Measurements from ENCODE around the gene TRIM26. TPM values are rescaled to one million over a fixed set of nuclear protein-coding genes. Genes with fewer than 3 reads are reported as not detected.

Gene TRIM26
- total RNA-seq, 2 experiments from 2014 or later = 64.3 to 65.1 TPM

DNA sequence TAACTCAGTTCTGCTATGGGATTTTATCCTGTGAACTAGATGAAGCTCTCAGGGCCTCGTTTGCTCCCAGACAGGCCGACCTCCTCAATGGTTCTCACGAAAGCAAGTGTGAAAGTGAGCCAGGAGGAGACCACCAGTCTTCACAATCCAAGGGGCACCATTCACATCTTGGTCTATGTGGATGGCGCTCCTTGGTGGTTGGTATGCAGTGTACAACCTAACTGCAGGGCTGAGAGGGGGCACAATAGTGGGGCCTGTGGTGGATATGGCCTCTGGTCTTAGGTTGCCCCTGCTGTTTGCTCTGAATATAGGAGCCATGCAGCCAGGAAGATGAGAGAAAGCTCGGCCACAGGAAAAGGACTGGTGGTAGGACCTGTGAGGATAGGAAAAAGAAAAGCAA is 24.7 kb downstream of the TRIM26 start:
- no peak overlapping the region for H3K4me3 Mint-ChIP-seq
- no peak overlapping the region for H3K27ac Mint-ChIP-seq
- ChIA-PET POLR2A (no interaction called here), CTCF (no interaction called here)
- no peaks in the 10 kb centered on the region for H3K9me3 Mint-ChIP-seq
- H3K36me3 Mint-ChIP-seq = peaks cover 53% of the 10 kb centered on the region
- H3K27me3 Mint-ChIP-seq = no peaks in the 10 kb centered on the region
- DNase-seq = no peak
- intact Hi-C loops (cut with micrococcal nuclease) = no loop called here
- no peaks in the 10 kb centered on the region for H3K4me1 Mint-ChIP-seq (ENCODE audit: low read depth)

GRCh38 chr6:30185846-30186484 is 27.2 kb downstream of the TRIM26 start:
- Mint-ChIP-seq H3K27ac (no peak overlapping the region), H3K4me1 (ENCODE audit: low read depth) (no peaks in the 10 kb centered on the region), H3K36me3 (peaks cover 43% of the 10 kb centered on the region)

GRCh38 chr6:30184417-30185031 is 28.7 kb downstream of the TRIM26 start:
- no peak for DNase-seq
- no peak overlapping the region for H3K27ac Mint-ChIP-seq
- intact Hi-C loops (cut with micrococcal nuclease) = no loop called here
- H3K4me3 Mint-ChIP-seq = no peak overlapping the region
- ChIA-PET POLR2A (no interaction called here), CTCF (no interaction called here)
- H3K9me3 Mint-ChIP-seq = peaks cover 7% of the 10 kb centered on the region
- peaks cover 33% of the 10 kb centered on the region for H3K36me3 Mint-ChIP-seq
- no peaks in the 10 kb centered on the region for H3K4me1 Mint-ChIP-seq (ENCODE audit: low read depth)
- peaks cover 3% of the 10 kb centered on the region for H3K27me3 Mint-ChIP-seq

More at GRCh38 chr6:30185846-30186484, 27.2 kb downstream of the TRIM26 start:
- DNase-seq = no peak
- POLR2A ChIA-PET = no interaction called here
- CTCF ChIA-PET = no interaction called here
- H3K4me3 Mint-ChIP-seq = no peak overlapping the region
- intact Hi-C loops (cut with micrococcal nuclease) = no loop called here
- no peaks in the 10 kb centered on the region for H3K9me3 Mint-ChIP-seq
- H3K27me3 Mint-ChIP-seq = no peaks in the 10 kb centered on the region

GRCh38 chr6:30180145-30180544 is 33.1 kb downstream of the TRIM26 start:
- POLR2A ChIA-PET = no interaction called here
- H3K36me3 Mint-ChIP-seq = peaks cover 11% of the 10 kb centered on the region
- H3K27me3 Mint-ChIP-seq = peaks cover 26% of the 10 kb centered on the region
- H3K9me3 Mint-ChIP-seq = peaks cover 9% of the 10 kb centered on the region
- H3K27ac Mint-ChIP-seq = no peak overlapping the region
- no peak for DNase-seq
- H3K4me1 Mint-ChIP-seq (ENCODE audit: low read depth) = peaks cover 3% of the 10 kb centered on the region
- CTCF ChIA-PET = interaction anchor here (1.3 to 1.6 kb wide), 3 partner anchors 9 to 78 kb away, joined by 3 to 4 read pairs (median 3); no protein-coding TSS in a partner anchor
- intact Hi-C loops (cut with micrococcal nuclease) = no loop called here
- no peak overlapping the region for H3K4me3 Mint-ChIP-seq

GRCh38 chr6:30178837-30179236 is 34.4 kb downstream of the TRIM26 start:
- peaks cover 3% of the 10 kb centered on the region for H3K4me1 Mint-ChIP-seq (ENCODE audit: low read depth)
- CTCF ChIA-PET = interaction anchor here (1.5 kb wide), 1 partner anchor 77 kb away, joined by 3 read pairs; no protein-coding TSS in a partner anchor
- POLR2A ChIA-PET = no interaction called here
- no peak overlapping the region for H3K27ac Mint-ChIP-seq
- intact Hi-C loops (cut with micrococcal nuclease) = no loop called here
- no peak for DNase-seq
- H3K27me3 Mint-ChIP-seq = peaks cover 32% of the 10 kb centered on the region
- peaks cover 9% of the 10 kb centered on the region for H3K9me3 Mint-ChIP-seq
- H3K36me3 Mint-ChIP-seq = peaks cover 5% of the 10 kb centered on the region
- no peak overlapping the region for H3K4me3 Mint-ChIP-seq

- DNase-seq = no peak
- ChIA-PET CTCF (interaction anchor here (1.6 kb wide), 1 partner anchor 72 kb away, joined by 3 read pairs; no protein-coding TSS in a partner anchor), POLR2A (no interaction called here)
- peaks cover 8% of the 10 kb centered on the region for H3K9me3 Mint-ChIP-seq
- H3K27me3 Mint-ChIP-seq = peaks cover 52% of the 10 kb centered on the region
- intact Hi-C loops (cut with micrococcal nuclease) = no loop called here
- peaks cover 9% of the 10 kb centered on the region for H3K4me1 Mint-ChIP-seq (ENCODE audit: low read depth)
- H3K4me3 Mint-ChIP-seq = no peak overlapping the region
- H3K36me3 Mint-ChIP-seq = peaks cover 5% of the 10 kb centered on the region
- H3K27ac Mint-ChIP-seq = no peak overlapping the region
Observed at GRCh38 chr6:30175765-30176164, 37.4 kb downstream of the TRIM26 start.

GRCh38 chr6:30172681-30173080 is 40.5 kb downstream of the TRIM26 start:
- intact Hi-C loops (cut with micrococcal nuclease) = no loop called here
- H3K4me1 Mint-ChIP-seq (ENCODE audit: low read depth) = peaks cover 16% of the 10 kb centered on the region
- ChIA-PET CTCF (no interaction called here), POLR2A (interaction anchor here (0.6 kb wide), 1 partner anchor 27 kb away, joined by 3 read pairs; no protein-coding TSS in a partner anchor)
- H3K36me3 Mint-ChIP-seq = no peaks in the 10 kb centered on the region
- no peak overlapping the region for H3K27ac Mint-ChIP-seq
- H3K4me3 Mint-ChIP-seq = no peak overlapping the region
- DNase-seq = no peak
- no peaks in the 10 kb centered on the region for H3K9me3 Mint-ChIP-seq
- peaks cover 49% of the 10 kb centered on the region for H3K27me3 Mint-ChIP-seq

DNA sequence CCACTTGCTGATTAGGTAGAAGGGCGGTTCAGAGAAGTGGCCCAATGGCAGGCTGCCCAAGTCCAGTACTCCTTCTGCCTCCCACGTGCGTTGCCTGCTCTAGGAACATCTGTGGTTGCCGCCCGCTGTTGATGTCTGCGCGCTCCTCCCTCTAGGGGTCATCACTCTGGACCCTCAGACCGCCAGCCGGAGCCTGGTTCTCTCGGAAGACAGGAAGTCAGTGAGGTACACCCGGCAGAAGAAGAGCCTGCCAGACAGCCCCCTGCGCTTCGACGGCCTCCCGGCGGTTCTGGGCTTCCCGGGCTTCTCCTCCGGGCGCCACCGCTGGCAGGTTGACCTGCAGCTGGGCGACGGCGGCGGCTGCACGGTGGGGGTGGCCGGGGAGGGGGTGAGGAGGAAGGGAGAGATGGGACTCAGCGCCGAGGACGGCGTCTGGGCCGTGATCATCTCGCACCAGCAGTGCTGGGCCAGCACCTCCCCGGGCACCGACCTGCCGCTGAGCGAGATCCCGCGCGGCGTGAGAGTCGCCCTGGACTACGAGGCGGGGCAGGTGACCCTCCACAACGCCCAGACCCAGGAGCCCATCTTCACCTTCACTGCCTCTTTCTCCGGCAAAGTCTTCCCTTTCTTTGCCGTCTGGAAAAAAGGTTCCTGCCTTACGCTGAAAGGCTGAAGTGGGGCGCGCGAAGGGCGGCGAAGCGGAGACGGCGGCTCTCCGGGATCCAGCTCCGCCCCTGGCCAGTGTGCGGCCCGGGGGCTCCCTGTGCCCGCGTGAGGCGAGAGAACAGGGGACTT is 41.3 kb downstream of the TRIM26 start:
- Mint-ChIP-seq H3K4me1 (ENCODE audit: low read depth) (peaks cover 23% of the 10 kb centered on the region), H3K27me3 (peaks cover 47% of the 10 kb centered on the region)

GRCh38 chr6:30169658-30170614 is 43.3 kb downstream of the TRIM26 start:
- no peaks in the 10 kb centered on the region for H3K36me3 Mint-ChIP-seq
- POLR2A ChIA-PET = no interaction called here
- no peaks in the 10 kb centered on the region for H3K9me3 Mint-ChIP-seq
- DNase-seq = no peak
- peaks cover 35% of the 10 kb centered on the region for H3K27me3 Mint-ChIP-seq
- H3K27ac Mint-ChIP-seq = no peak overlapping the region
- CTCF ChIA-PET = interaction anchor here (0.6 to 1.9 kb wide), 8 partner anchors 15 to 693 kb away, joined by 3 to 16 read pairs (median 4); no protein-coding TSS in a partner anchor
- no peak overlapping the region for H3K4me3 Mint-ChIP-seq
- intact Hi-C loops (cut with micrococcal nuclease) = loop anchor here (1.0 to 2.0 kb wide), 2 partner anchors 39 to 67 kb away; no protein-coding TSS in a partner anchor
- H3K4me1 Mint-ChIP-seq (ENCODE audit: low read depth) = peaks cover 26% of the 10 kb centered on the region

More for the DNA sequence above, 41.3 kb downstream of the TRIM26 start:
- Mint-ChIP-seq H3K9me3 (no peaks in the 10 kb centered on the region), H3K36me3 (no peaks in the 10 kb centered on the region), H3K27ac (no peak overlapping the region), H3K4me3 (peak overlapping the region; percentile 20)
- CTCF ChIA-PET = interaction anchor here (0.8 to 1.9 kb wide), 9 partner anchors 9 to 422 kb away, joined by 3 to 16 read pairs (median 3); no protein-coding TSS in a partner anchor
- peak; percentile 11 for DNase-seq
- intact Hi-C loops (cut with micrococcal nuclease) = loop anchor here (2.0 kb wide), 1 partner anchor 41 kb away; no protein-coding TSS in a partner anchor
- POLR2A ChIA-PET = interaction anchor here (0.6 kb wide), 2 partner anchors 27 to 37 kb away, joined by 3 to 4 read pairs; no protein-coding TSS in a partner anchor

GRCh38 chr6:30168741-30169140 is 44.5 kb downstream of the TRIM26 start:
- no peak for DNase-seq
- no peaks in the 10 kb centered on the region for H3K36me3 Mint-ChIP-seq
- no peak overlapping the region for H3K27ac Mint-ChIP-seq
- H3K4me1 Mint-ChIP-seq (ENCODE audit: low read depth) = peaks cover 30% of the 10 kb centered on the region
- peaks cover 32% of the 10 kb centered on the region for H3K27me3 Mint-ChIP-seq
- intact Hi-C loops (cut with micrococcal nuclease) = no loop called here
- H3K4me3 Mint-ChIP-seq = no peak overlapping the region
- POLR2A ChIA-PET = interaction anchor here (1.4 kb wide), 1 partner anchor 66 kb away, joined by 3 read pairs; no protein-coding TSS in a partner anchor
- no peaks in the 10 kb centered on the region for H3K9me3 Mint-ChIP-seq
- CTCF ChIA-PET = interaction anchor here (1.7 to 3.9 kb wide), 3 partner anchors 37 to 66 kb away, joined by 8 to 43 read pairs (median 16); no protein-coding TSS in a partner anchor

DNA sequence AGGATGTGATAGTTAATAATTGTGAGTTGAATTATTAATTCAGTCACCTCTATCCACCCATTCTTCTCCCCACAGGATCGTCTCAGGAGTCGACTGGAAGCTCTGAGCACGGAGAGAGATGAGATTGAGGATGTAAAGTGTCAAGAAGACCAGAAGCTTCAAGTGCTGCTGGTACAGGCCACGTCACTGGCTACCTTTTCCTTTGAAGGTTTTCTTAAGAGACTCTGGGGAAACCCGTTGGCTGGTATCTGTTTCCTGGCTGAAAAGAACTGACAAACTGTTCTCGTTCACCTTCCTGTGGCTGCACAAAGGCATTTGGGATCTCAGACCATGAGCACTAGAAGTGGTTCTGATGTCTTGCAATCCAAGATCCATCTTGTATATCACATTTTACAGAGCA is 46.1 kb downstream of the TRIM26 start:
- Mint-ChIP-seq H3K4me3 (no peak overlapping the region), H3K4me1 (ENCODE audit: low read depth) (peaks cover 41% of the 10 kb centered on the region), H3K27ac (peak overlapping the region; percentile 18), H3K36me3 (no peaks in the 10 kb centered on the region), H3K9me3 (no peaks in the 10 kb centered on the region), H3K27me3 (peaks cover 20% of the 10 kb centered on the region)
- intact Hi-C loops (cut with micrococcal nuclease) = loop anchor here (1.0 kb wide), 1 partner anchor 9 kb away; no protein-coding TSS in a partner anchor
- ChIA-PET CTCF (interaction anchor here (1.3 to 3.9 kb wide), 3 partner anchors 33 to 65 kb away, joined by 5 to 43 read pairs (median 16); no protein-coding TSS in a partner anchor), POLR2A (interaction anchor here (1.4 kb wide), 1 partner anchor 36 kb away, joined by 4 read pairs; no protein-coding TSS in a partner anchor)
- peak; percentile 61 for DNase-seq
